ENCODE data around the gene OCLN. TPM values are rescaled to one million over a fixed set of nuclear protein-coding genes. Genes with fewer than 3 reads are reported as not detected.
"Not testable (repeated sequence)": the region's sequence is repeated elsewhere in the genome, so short reads cannot be mapped to it uniquely, and the experiment has no call there.

OCLN gene
- total and polyA plus RNA-seq, 4 donors: 0.54 to 2.6 (median 2.1) TPM

DNA sequence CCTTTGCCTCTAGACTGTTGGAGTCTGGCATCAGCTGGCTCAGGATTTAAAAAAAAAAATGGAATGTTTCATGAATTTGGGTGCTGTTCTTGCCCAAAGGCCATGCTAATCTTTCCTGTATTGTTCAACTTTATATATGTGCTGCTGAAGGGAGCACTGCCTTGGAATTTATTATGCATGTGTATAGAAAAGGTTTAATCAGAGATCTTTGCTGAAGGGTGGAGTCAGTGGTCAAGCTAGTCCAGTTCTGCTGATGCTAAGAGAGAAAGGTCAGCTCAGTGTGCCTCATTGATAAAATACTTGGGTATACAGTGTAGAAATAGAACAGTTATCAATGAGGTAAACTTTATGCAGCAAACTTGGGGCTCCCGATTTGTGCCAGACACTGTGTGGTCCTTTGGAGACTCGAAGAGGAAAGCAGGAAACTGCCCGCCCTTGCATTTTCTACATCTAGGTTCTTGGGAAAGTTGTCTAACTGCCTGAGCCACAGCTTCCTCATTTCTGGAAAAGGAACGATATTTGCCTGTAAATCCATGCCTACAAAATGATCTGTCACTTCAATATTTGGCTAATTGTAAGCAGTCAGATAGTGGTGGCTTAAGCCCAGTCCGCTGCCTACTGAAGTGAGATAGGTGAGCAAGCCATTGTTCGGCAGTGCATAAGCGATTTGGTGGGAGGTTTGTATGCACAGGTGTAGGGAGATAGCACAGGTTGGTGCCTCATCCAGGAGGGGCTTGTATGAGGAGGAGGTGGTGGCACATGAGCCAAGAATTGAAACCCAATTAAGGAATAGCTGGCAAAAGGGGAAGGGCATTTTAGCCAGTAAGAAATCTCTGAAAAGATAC, 38.2 kb downstream of the OCLN start:
- Histone ChIP-seq H3K4me3 (ENCODE audit: low read length in 2 of 2) (no peak overlapping the region), H3K9me3 (ENCODE audit: control insufficient read depth, low read length) (no peaks in the 10 kb centered on the region), H3K27ac (ENCODE audit: low read depth in 1 of 2, low read length in 2 of 2) (no peak overlapping the region), H3K36me3 (ENCODE audit: control insufficient read depth in 1 of 2, insufficient read depth in 2 of 2, low read length in 1 of 2) (no peaks in the 10 kb centered on the region), H3K27me3 (ENCODE audit: control insufficient read depth in 1 of 2, insufficient read depth in 2 of 2, low read length in 1 of 2) (peaks cover 0 to 1% of the 10 kb centered on the region in 2 donors), H3K4me1 (ENCODE audit: control insufficient read depth in 1 of 2, insufficient read depth in 2 of 2, low read length in 2 of 2) (no peaks in the 10 kb centered on the region)
- ATAC-seq (ENCODE audit: low FRiP score) (no peak), DNase-seq (no peak)
- 78% methylated on average over 7 of the region's 7 CpGs for WGBS, 2 donors
- intact Hi-C loops (cut with DNase I): no loop called here

DNA sequence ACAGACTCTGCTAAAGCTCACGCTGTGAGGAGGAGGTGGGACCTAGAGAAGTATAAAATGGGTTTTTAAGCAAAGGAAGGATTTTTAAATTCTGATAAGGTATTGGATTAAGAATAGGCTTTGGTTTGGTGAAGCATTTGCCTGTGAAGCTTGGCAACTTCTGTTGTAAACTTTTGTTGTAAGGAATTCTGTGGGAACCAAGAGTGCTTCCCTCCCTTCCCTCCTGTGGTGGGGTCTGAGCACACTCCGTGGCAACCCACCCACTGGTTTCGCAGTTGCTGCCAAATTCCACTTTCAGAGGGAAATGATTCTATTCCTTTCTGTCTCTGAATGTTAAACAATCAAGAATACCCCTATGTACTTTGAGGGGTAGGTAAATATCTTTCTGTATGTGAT, 38.8 kb downstream of the OCLN start:
- Histone ChIP-seq H3K9me3 (ENCODE audit: control insufficient read depth, low read length) (no peaks in the 10 kb centered on the region), H3K27me3 (ENCODE audit: control insufficient read depth in 1 of 2, insufficient read depth in 2 of 2, low read length in 1 of 2) (peaks cover 0 to 1% of the 10 kb centered on the region in 2 donors), H3K4me3 (ENCODE audit: low read length in 2 of 2) (no peak overlapping the region), H3K4me1 (ENCODE audit: control insufficient read depth in 1 of 2, insufficient read depth in 2 of 2, low read length in 2 of 2) (no peaks in the 10 kb centered on the region), H3K36me3 (ENCODE audit: control insufficient read depth in 1 of 2, insufficient read depth in 2 of 2, low read length in 1 of 2) (no peaks in the 10 kb centered on the region), H3K27ac (ENCODE audit: low read depth in 1 of 2, low read length in 2 of 2) (no peak overlapping the region)
- intact Hi-C loops (cut with DNase I): no loop called here
- DNase-seq: no peak
- no peak for ATAC-seq (ENCODE audit: low FRiP score)
- 26 to 29% methylated on average over 3 of the region's 3 CpGs for WGBS, 2 donors

DNA sequence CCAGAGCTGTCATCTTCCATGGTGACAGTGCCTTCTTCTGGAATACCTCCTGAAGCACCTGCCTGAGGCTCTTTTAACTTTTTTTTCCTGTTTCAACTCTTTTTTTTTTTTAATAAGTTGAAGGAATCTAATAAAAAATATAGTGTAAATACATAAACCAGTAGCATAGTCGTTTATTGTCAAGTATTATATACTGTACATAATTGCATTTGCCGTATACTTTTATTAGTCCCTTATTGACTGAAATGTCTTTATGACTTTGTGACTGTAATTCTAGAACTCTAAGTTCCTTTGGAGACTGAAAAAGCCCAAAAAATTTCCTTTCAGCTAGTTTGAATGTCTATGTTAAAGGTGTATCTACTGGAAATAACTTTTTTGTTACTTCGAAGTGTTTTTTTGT, 45.3 kb downstream of the OCLN start:
- H3K36me3 ChIP-seq (ENCODE audit: control insufficient read depth in 1 of 2, insufficient read depth in 2 of 2, low read length in 1 of 2); H3K9me3 ChIP-seq (ENCODE audit: control insufficient read depth, low read length); intact Hi-C loops (cut with DNase I); H3K27ac ChIP-seq (ENCODE audit: low read depth in 1 of 2, low read length in 2 of 2); H3K4me1 ChIP-seq (ENCODE audit: control insufficient read depth in 1 of 2, insufficient read depth in 2 of 2, low read length in 2 of 2); H3K4me3 ChIP-seq (ENCODE audit: low read length in 2 of 2); H3K27me3 ChIP-seq (ENCODE audit: control insufficient read depth in 1 of 2, insufficient read depth in 2 of 2, low read length in 1 of 2); DNase-seq; ATAC-seq (ENCODE audit: low FRiP score): not testable (repeated sequence)
- 82 to 88% methylated on average over 3 of the region's 3 CpGs for WGBS, 2 donors

DNA sequence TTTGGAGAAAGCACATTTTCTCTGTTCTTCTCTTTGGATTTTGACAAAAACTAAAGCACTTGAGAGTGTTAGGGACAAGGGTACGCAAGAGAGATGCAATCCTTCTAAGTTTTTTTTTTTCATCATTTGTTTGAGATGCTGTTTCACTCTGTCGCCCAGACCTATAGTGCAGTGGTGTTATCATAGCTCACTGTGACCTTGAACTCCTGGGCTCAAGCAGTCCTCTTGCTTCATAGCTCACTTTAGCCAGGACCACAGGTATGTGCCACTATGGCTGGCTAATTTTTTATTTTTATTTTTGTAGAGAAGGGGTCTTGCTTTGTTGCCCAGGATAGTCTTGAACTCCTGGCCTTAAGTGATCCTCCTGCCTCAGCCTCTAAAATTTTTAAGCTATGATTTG, 46.1 kb downstream of the OCLN start:
- DNase-seq; H3K27ac ChIP-seq (ENCODE audit: low read depth in 1 of 2, low read length in 2 of 2); H3K4me1 ChIP-seq (ENCODE audit: control insufficient read depth in 1 of 2, insufficient read depth in 2 of 2, low read length in 2 of 2); intact Hi-C loops (cut with DNase I); H3K27me3 ChIP-seq (ENCODE audit: control insufficient read depth in 1 of 2, insufficient read depth in 2 of 2, low read length in 1 of 2); H3K9me3 ChIP-seq (ENCODE audit: control insufficient read depth, low read length); H3K36me3 ChIP-seq (ENCODE audit: control insufficient read depth in 1 of 2, insufficient read depth in 2 of 2, low read length in 1 of 2); H3K4me3 ChIP-seq (ENCODE audit: low read length in 2 of 2); ATAC-seq (ENCODE audit: low FRiP score): not testable (repeated sequence)
- 90 to 100% methylated on average over 1 of the region's 2 CpGs for WGBS, 2 donors

DNA sequence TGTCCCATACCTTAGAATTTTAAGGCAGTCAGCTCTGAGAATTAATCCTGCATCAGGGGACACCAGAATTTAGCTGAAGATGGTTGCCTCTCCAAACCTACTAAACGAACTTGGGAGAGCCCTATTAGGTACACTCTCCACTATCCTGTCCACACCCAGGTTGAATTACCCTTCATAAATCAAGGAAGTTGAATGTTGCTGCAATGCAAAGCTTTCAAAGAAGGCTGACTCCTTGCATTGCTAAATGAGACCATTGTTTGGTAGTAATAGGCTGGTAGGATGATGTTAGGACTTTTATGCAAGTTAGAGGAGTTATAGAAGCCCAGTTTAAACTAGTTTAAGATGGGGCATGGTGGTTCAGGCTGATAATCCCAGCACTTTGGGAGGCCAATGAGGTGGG, 48.8 kb downstream of the OCLN start:
- H3K27me3 ChIP-seq (ENCODE audit: control insufficient read depth in 1 of 2, insufficient read depth in 2 of 2, low read length in 1 of 2); H3K27ac ChIP-seq (ENCODE audit: low read depth in 1 of 2, low read length in 2 of 2); DNase-seq; H3K4me1 ChIP-seq (ENCODE audit: control insufficient read depth in 1 of 2, insufficient read depth in 2 of 2, low read length in 2 of 2); ATAC-seq (ENCODE audit: low FRiP score); H3K4me3 ChIP-seq (ENCODE audit: low read length in 2 of 2); intact Hi-C loops (cut with DNase I); H3K9me3 ChIP-seq (ENCODE audit: control insufficient read depth, low read length); H3K36me3 ChIP-seq (ENCODE audit: control insufficient read depth in 1 of 2, insufficient read depth in 2 of 2, low read length in 1 of 2): not testable (repeated sequence)
- no CpG with 5 or more reads among the region's 1 CpG for WGBS, 2 donors

DNA sequence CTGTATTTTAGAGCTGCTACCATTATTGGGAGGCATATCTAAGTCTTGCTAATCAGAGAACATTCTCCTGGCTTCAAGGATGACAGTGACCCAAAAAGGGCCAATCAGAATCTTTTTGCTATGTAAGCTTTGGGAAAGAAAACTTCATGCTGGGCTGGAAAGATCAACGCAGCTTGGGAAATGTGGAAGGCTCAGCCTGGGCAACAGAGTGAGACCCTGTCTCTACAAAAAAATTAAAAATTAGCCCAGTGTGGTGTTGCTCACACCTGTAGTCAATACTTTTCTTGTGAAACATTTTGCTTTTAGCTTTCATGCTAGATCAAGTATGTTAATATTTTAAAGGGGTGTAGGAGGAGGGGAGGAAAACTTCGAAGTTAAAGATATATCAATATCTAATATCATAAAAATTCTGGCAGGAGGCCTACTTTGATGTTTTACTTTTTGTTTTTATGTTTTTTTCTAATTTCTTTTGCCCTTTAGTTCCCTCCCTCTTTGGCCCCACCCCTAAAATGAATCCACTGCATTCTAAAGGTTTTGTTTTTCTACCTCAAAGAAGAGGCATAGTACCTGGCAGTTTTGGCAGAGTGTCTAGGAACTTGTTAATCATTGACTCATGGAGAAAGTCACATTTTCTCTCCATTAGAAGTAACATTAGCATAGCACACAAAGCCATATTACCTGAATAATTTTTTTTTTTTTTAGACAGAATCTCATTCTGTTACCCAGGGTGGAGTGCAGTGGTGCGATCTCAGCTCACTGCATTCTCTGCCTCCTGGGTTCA, 50.4 kb downstream of the OCLN start:
- H3K36me3 ChIP-seq (ENCODE audit: control insufficient read depth in 1 of 2, insufficient read depth in 2 of 2, low read length in 1 of 2); intact Hi-C loops (cut with DNase I): not testable (repeated sequence)

DNA sequence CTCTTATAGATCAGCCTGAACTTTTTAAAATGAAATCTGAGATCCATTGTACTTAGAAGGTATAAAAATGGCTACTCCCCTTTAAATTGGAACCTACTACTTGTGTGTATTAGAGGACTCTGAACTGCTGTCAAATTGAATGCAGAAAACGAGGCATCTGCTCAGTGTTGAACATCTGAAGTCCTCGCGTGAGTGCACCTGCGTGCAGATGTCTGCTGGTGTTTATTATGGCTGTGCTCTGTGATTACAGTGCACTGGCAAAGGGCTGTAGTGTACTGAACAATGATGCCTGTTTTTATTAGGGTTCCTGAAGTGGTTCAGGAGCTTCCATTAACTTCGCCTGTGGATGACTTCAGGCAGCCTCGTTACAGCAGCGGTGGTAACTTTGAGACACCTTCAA, 52.0 kb downstream of the OCLN start:
- not testable (repeated sequence) for ATAC-seq (ENCODE audit: low FRiP score)

More for the DNA sequence above, 50.4 kb downstream of the OCLN start:
- WGBS, 2 donors: no CpG with 5 or more reads among the region's 3 CpGs
- ATAC-seq (ENCODE audit: low FRiP score); H3K4me3 ChIP-seq (ENCODE audit: low read length in 2 of 2); DNase-seq; H3K9me3 ChIP-seq (ENCODE audit: control insufficient read depth, low read length); H3K27ac ChIP-seq (ENCODE audit: low read depth in 1 of 2, low read length in 2 of 2); H3K4me1 ChIP-seq (ENCODE audit: control insufficient read depth in 1 of 2, insufficient read depth in 2 of 2, low read length in 2 of 2); H3K27me3 ChIP-seq (ENCODE audit: control insufficient read depth in 1 of 2, insufficient read depth in 2 of 2, low read length in 1 of 2): not testable (repeated sequence)

DNA sequence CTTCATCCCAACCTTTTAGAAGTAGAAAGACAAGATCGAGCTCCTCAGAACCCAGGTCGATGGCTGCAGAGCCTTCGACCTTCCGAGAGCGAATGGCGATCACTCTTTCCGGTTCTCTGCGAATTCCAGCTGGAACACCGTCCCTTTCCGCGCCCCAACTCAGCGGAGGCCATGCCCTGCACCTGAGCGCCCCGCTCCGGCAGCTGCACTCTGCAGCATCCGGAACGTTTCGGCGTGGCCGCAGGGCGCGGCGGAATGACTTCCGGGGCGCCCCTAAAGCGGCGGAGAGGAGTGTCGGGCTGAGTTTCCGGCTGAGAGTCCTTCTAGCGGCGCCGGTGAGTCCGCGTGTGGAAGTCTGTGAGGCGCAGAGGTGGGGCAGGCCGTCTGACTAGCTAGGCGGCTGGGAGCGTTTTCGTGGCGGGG, 67.3 kb downstream of the OCLN start, which contains the start of gene GTF2H2C:
Gene GTF2H2C (plus strand): TSS at position 284 of the 423 bp plus-strand sequence. CDS start 4,942 bp downstream, outside the sequence.
- 1% methylated on average over 27 to 40 of the region's 40 CpGs for WGBS, 2 donors
- H3K27me3 ChIP-seq (ENCODE audit: control insufficient read depth in 1 of 2, insufficient read depth in 2 of 2, low read length in 1 of 2); intact Hi-C loops (cut with DNase I); H3K9me3 ChIP-seq (ENCODE audit: control insufficient read depth, low read length); H3K4me1 ChIP-seq (ENCODE audit: control insufficient read depth in 1 of 2, insufficient read depth in 2 of 2, low read length in 2 of 2); H3K36me3 ChIP-seq (ENCODE audit: control insufficient read depth in 1 of 2, insufficient read depth in 2 of 2, low read length in 1 of 2); H3K27ac ChIP-seq (ENCODE audit: low read depth in 1 of 2, low read length in 2 of 2): not testable (repeated sequence)
- DNase-seq: peak; percentile 76 to 79
- H3K4me3 ChIP-seq (ENCODE audit: low read length in 2 of 2): peak within 1 kb of the TSS in 1 of 2 donors; percentile 36
- peak; percentile 98 for ATAC-seq (ENCODE audit: low FRiP score)

More for the DNA sequence above, 52.0 kb downstream of the OCLN start:
- intact Hi-C loops (cut with DNase I); H3K9me3 ChIP-seq (ENCODE audit: control insufficient read depth, low read length); DNase-seq; H3K4me1 ChIP-seq (ENCODE audit: control insufficient read depth in 1 of 2, insufficient read depth in 2 of 2, low read length in 2 of 2); H3K36me3 ChIP-seq (ENCODE audit: control insufficient read depth in 1 of 2, insufficient read depth in 2 of 2, low read length in 1 of 2); H3K27ac ChIP-seq (ENCODE audit: low read depth in 1 of 2, low read length in 2 of 2); H3K27me3 ChIP-seq (ENCODE audit: control insufficient read depth in 1 of 2, insufficient read depth in 2 of 2, low read length in 1 of 2); H3K4me3 ChIP-seq (ENCODE audit: low read length in 2 of 2): not testable (repeated sequence)
- WGBS, 2 donors: no CpG with 5 or more reads among the region's 7 CpGs
